KG1 (cell line): ENCODE data around the gene PPIF.

Source experiments
- DNase-seq: peaks from one replicate; lab custom pipeline; 2025; lab: John Stamatoyannopoulos, UW

Gene PPIF

GRCh38 chr10:79313911-79314439, 33.3 kb upstream of the PPIF start:
- DNase-seq, result no peak

GRCh38 chr10:79314761-79315601, 32.3 kb upstream of the PPIF start:
- DNase-seq, result no peak

GRCh38 chr10:79315602-79315920, 31.7 kb upstream of the PPIF start:
- DNase-seq, result no peak

- DNase-seq, result no peak
Measured at GRCh38 chr10:79316671-79317431, 30.4 kb upstream of the PPIF start.

DNA sequence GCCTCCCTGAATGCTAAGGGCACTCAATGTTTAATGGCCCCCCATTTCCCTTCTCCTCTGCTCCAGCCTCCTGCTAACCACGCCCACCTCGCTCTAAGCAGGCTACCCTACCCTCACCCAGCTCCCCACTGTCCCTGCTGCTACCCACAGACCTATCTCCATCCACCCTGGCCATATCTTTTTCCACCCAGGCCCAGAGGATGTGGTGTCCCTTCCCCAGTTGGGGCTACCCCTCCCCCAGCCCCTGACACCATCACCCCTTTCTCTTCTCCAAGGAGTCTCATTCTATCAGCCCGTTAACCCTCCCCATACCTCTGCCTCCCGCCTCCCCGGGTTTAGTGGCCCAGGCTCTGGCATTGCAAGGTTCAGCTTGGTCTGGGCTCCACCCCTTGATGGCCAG, 28.9 kb upstream of the PPIF start:
- no peak for DNase-seq

GRCh38 chr10:79319115-79319771, 28.0 kb upstream of the PPIF start:
- DNase-seq, result no peak

GRCh38 chr10:79320316-79320715, 27.0 kb upstream of the PPIF start:
- no peak for DNase-seq

- no peak for DNase-seq
Measured at GRCh38 chr10:79320820-79321493, 26.3 kb upstream of the PPIF start.

DNA sequence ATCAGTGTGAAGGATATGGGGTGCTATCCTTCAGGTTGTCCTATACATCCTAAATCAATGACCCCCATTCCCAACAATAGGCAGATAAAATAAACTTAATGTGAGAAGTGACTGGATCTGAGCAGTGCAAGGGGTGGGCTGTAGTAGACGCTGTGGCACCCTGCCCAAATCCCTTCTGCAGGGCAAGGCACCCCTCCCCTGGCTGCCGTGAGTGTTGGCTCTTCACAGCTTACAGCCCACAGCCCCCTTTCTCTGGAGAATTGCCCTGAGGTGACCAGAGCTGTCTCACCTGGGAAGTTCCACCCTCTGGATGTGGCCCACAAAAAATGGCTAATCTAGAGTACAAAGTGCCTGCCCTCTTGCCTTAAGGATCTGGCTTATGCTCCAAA, 25.8 kb upstream of the PPIF start:
- no peak for DNase-seq

- no peak for DNase-seq
Measured at GRCh38 chr10:79321951-79322350, 25.3 kb upstream of the PPIF start.

- DNase-seq, result peak; percentile 95
Measured at GRCh38 chr10:79322616-79323543, 24.4 kb upstream of the PPIF start.

- no peak for DNase-seq
Measured at GRCh38 chr10:79323602-79324001, 23.7 kb upstream of the PPIF start.

- no peak for DNase-seq
Measured at GRCh38 chr10:79324032-79324695, 23.1 kb upstream of the PPIF start.

GRCh38 chr10:79326361-79327089, 20.7 kb upstream of the PPIF start:
- DNase-seq, result no peak

DNA sequence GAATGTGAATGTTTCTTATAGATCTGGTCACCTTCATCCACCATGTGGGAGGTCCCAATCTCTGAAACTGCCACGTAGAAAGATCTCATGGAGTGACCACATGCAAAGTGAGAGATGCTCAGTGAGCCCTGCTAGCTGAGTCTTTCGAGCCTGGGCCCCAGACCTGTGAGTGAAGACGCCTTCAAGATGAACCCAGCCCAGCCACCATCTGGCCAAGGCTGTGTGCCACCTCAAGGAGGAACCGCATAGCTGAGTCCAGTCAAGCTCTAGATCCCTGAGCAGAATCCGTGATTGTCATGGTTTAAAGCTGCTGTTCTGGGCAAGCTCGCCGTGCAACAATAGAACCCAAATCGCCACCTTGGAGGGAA, 20.2 kb upstream of the PPIF start:
- no peak for DNase-seq

DNA sequence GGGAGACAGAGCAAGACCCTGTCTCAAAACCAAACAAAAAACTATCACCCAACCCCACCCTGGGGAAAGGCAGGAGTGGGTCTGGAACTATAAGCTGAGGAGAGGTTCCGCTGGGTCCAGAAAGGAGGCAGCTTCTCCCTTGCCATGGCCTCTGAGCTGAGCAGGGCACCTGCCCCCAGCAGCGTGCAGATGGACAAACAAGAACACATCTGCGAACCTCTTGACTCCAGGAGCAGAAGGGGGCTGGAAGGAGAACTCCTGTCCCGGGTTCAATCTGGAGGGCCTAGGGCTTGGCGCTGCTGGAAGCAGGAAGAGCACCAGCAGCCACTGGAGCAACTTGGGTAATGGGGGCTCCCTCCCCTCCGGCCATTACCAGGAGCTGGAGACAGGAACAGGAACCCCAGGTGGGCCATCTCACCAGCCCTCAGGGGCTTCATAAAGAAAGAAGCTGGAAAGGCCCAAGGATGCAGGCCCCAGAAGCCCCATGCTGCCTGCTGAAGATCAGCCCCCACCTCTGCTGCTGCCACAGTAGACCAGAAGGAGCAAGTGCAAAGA, 19.0 kb upstream of the PPIF start:
- DNase-seq, result no peak

DNA sequence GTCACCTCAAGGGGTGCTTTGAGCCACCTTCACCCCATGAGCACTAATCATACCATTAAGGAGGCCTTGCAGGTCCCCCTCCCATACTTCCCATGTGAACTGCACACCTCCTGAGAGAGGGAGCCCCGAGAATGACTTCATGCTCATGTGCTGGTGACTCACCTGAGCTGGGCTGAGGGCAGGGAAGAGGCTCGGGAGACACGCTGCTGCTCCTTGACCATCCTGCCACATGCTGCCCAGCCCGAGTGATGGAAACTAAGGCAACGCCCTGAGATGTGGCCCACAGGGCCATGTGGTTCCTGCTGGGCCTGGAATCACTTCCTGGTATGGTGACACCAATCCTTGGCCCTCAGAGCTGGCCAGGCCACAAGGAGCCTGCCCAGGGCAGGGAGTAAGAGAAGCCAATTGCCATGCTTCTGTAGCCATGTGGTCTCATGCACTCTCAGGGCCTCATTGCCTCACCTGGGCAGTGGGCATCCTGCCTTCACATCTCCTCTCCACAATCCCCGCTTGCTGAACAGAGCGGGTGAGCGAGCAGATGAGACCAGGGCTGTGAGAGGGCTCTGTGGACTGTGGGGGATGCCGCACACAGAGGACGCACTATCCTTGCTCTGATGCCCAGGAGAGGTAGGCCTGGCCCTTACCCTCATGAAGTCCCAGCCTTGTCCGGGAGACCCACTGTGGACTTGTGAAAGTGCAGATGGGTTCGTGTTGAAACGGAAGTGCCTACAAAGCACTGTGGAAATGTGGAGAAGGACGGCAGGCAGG, 18.3 kb upstream of the PPIF start:
- no peak for DNase-seq

- DNase-seq, result no peak
Measured at GRCh38 chr10:79329529-79329928, 17.7 kb upstream of the PPIF start.

- DNase-seq, result no peak
Measured at GRCh38 chr10:79331226-79331625, 16.0 kb upstream of the PPIF start.
